SK-N-SH (cell line): ENCODE measurements around the gene KCTD5. TPM values are rescaled to one million over a fixed set of nuclear protein-coding genes. Genes with fewer than 3 reads are reported as not detected.
"Not testable (repeated sequence)": the region's sequence is repeated elsewhere in the genome, so short reads cannot be mapped to it uniquely, and the experiment has no call there.

Experiments used
- CTCF ChIA-PET: fragments of 300-600, 350-600 bp; formaldehyde crosslinking; extraction: SDS; loops from one replicate; lab custom pipeline; 2021; lab: Yijun Ruan, JAX
- POLR2A ChIA-PET: fragments of 350-600 bp; sonication (Branson Sonifier 250); formaldehyde crosslinking; extraction: SDS; loops from one replicate; lab custom pipeline; 2020; ENCODE audit warnings: antibody characterized with exemption, inconsistent platforms; lab: Yijun Ruan, JAX
- DNase-seq: peaks from one replicate; pipeline ENCODE4 v3.0.0; 2012
- H2AFZ ChIP-seq: fragments of 200-600 bp; sonication (generic); 2 replicates; pipeline ENCODE4 v1.8.1; 2016; ENCODE audit warnings: antibody characterized with exemption, mild to moderate bottlenecking, low read depth
- H3F3A ChIP-seq: fragments of 200-600 bp; sonication (generic); replicated peaks from 2 replicates; pipeline ENCODE3; 2016; ENCODE audit warnings: antibody characterized with exemption, mild to moderate bottlenecking; ENCODE audit not compliant: insufficient read depth
- H3K27ac ChIP-seq, 2 experiments: fragments of 200-500 bp in 1 of 2; fragments of 200-600 bp in 1 of 2; sonication (Bioruptor generic) in 1 of 2; sonication (generic), shearing (Covaris generic) in 1 of 2; 2 replicates each; pipeline versions ENCODE4 v1.5.1 to v1.6.1; 2014 to 2016; ENCODE audit warnings: low read depth in 2 of 2, inconsistent platforms in 1 of 2, low read length in 1 of 2, mild to moderate bottlenecking in 1 of 2, mixed read lengths in 1 of 2
- H3K27me3 ChIP-seq: fragments of 200-600 bp; sonication (generic), shearing (Covaris generic); 2 replicates; pipeline ENCODE4 v1.6.1; 2016; ENCODE audit warnings: mixed run types; ENCODE audit not compliant: insufficient read depth
- H3K36me3 ChIP-seq, 2 experiments: fragments of 200-500 bp in 1 of 2; fragments of 200-600 bp in 1 of 2; sonication (Bioruptor generic) in 1 of 2; sonication (generic) in 1 of 2; replicated peaks in 1 of 2; 2 replicates each; pipeline versions ENCODE3 to v1.5.1; 2014 to 2016; ENCODE audit warnings: low read length in 1 of 2, mild to moderate bottlenecking in 1 of 2; ENCODE audit not compliant: insufficient read depth in 2 of 2, control insufficient read depth in 1 of 2
- H3K4me1 ChIP-seq, 2 experiments: fragments of 200-500 bp in 1 of 2; fragments of 200-600 bp in 1 of 2; sonication (Bioruptor generic) in 1 of 2; sonication (generic), shearing (Covaris generic) in 1 of 2; 2 replicates each; pipeline versions ENCODE4 v1.5.1 to v1.6.1; 2014 to 2016; ENCODE audit warnings: low read depth in 1 of 2, low read length in 1 of 2, mixed run types in 1 of 2; ENCODE audit not compliant: insufficient read depth in 2 of 2, control insufficient read depth in 1 of 2
- H3K4me2 ChIP-seq: fragments of 200-600 bp; sonication (generic), shearing (Covaris generic); 2 replicates; pipeline ENCODE4 v1.6.1; 2017; ENCODE audit warnings: mixed run types
- H3K4me3 ChIP-seq, 2 experiments: fragments of 200-500 bp in 1 of 2; fragments of 200-600 bp in 1 of 2; sonication (Bioruptor generic) in 1 of 2; sonication (generic), shearing (Covaris generic) in 1 of 2; 2 replicates each; pipeline versions ENCODE4 v1.5.1 to v1.8.1; 2014 to 2016; ENCODE audit warnings: low read depth in 2 of 2, inconsistent platforms in 1 of 2, low read length in 1 of 2, mild to moderate bottlenecking in 1 of 2, mixed read lengths in 1 of 2, moderate library complexity in 1 of 2
- H3K79me2 ChIP-seq: fragments of 200-600 bp; sonication (generic); 2 replicates; pipeline ENCODE4 v1.8.1; 2017; ENCODE audit warnings: mild to moderate bottlenecking; ENCODE audit not compliant: insufficient read depth
- H3K9ac ChIP-seq: fragments of 200-600 bp; sonication (generic); 2 replicates; pipeline ENCODE4 v1.6.1; 2017; ENCODE audit warnings: mixed run types
- H3K9me2 ChIP-seq: fragments of 200-600 bp; sonication (generic); 2 replicates; pipeline ENCODE4 v1.6.1; 2017; ENCODE audit warnings: mixed run types
- H3K9me3 ChIP-seq: fragments of 200-600 bp; sonication (generic); 2 replicates; pipeline ENCODE4 v1.6.1; 2017; ENCODE audit warnings: mixed run types, mild to moderate bottlenecking, moderate library complexity
- H4K20me1 ChIP-seq: fragments of 200-600 bp; sonication (generic); 2 replicates; pipeline ENCODE4 v1.6.1; 2017; ENCODE audit warnings: mild to moderate bottlenecking, mixed run types; ENCODE audit not compliant: insufficient read depth
- ELF1 ChIP-seq: IDR thresholded peaks from 2 replicates; pipeline ENCODE4 v1.4.0; 2012
- EP300 ChIP-seq, 2 experiments: IDR thresholded peaks; 2 replicates each; pipeline versions ENCODE4 v1.4.0 to v1.6.1; 2012; ENCODE audit warnings: borderline replicate concordance in 1 of 2, low read depth in 1 of 2, low read length in 1 of 2
- EZH2phosphoT487 ChIP-seq: fragments of 200-600 bp; sonication (generic); IDR thresholded peaks from 2 replicates; pipeline ENCODE4 v1.6.1; 2017; ENCODE audit warnings: low read depth, mixed run types, mild to moderate bottlenecking, antibody characterized with exemption, moderate library complexity, borderline replicate concordance
- FOSL2 ChIP-seq: IDR thresholded peaks from 2 replicates; pipeline ENCODE4 v1.4.0; 2012; ENCODE audit warnings: low read depth, mild to moderate bottlenecking, moderate library complexity, borderline replicate concordance
- FOXM1 ChIP-seq: IDR thresholded peaks from 2 replicates; pipeline ENCODE4 v1.4.0; 2012; ENCODE audit warnings: low read depth, mild to moderate bottlenecking
- MEF2A ChIP-seq: IDR thresholded peaks from 2 replicates; pipeline ENCODE4 v1.4.0; 2012; ENCODE audit warnings: low read depth, borderline replicate concordance
- MXI1 ChIP-seq: IDR thresholded peaks from 2 replicates; pipeline ENCODE4 v1.6.1; 2012; ENCODE audit warnings: mild to moderate bottlenecking, low read depth, low read length, improper control_type of control experiment
- NFIC ChIP-seq: IDR thresholded peaks from 2 replicates; pipeline ENCODE4 v1.4.0; 2012; ENCODE audit warnings: borderline replicate concordance
- NRF1 ChIP-seq: IDR thresholded peaks from 2 replicates; pipeline ENCODE4 v1.6.1; 2012; ENCODE audit warnings: low read depth, mild to moderate bottlenecking, low read length
- POLR2AphosphoS5 ChIP-seq: IDR thresholded peaks from 2 replicates; pipeline ENCODE4 v1.6.1; 2012; ENCODE audit warnings: low read depth, low read length
- RXRA ChIP-seq: IDR thresholded peaks from 2 replicates; pipeline ENCODE4 v1.4.0; 2012; ENCODE audit warnings: low read depth, mild to moderate bottlenecking, borderline replicate concordance
- SIN3A ChIP-seq: IDR thresholded peaks from 2 replicates; pipeline ENCODE4 v1.6.1; 2012; ENCODE audit warnings: low read depth, mild to moderate bottlenecking, low read length, moderate library complexity, borderline replicate concordance
- TCF12 ChIP-seq: IDR thresholded peaks from 2 replicates; pipeline ENCODE4 v1.4.0; 2012
- WGBS: methylation state at CpG from one replicate; pipeline ENCODE4 v1.1.6; 2017; ENCODE audit warnings: low lambda C conversion rate; 5-methylcytosine and 5-hydroxymethylcytosine counted together
- polyA plus RNA-seq, 3 experiments: library from polyadenylated mRNA; depleted of rRNA; stranded (reverse); fragments of >200 nt; gene quantifications; 2 replicates each; pipeline ENCODE4 v1.2.3, GENCODE V29; 2012
- TF ChIP-seq, protein P1 (sequence below): fragments of 200-600 bp; sonication (generic); IDR thresholded peaks from 2 replicates; pipeline ENCODE4 v1.6.1; 2017; ENCODE audit warnings: antibody characterized with exemption, mild to moderate bottlenecking, moderate library complexity
- TF ChIP-seq, protein P2 (sequence below): IDR thresholded peaks from 2 replicates; pipeline ENCODE4 v1.6.1; 2012; ENCODE audit warnings: mild to moderate bottlenecking, low read depth, low read length, moderate library complexity
- TF ChIP-seq, protein P3 (sequence below): fragments of 150-350 bp; IDR thresholded peaks from 2 replicates; pipeline ENCODE4 v1.6.1; 2017; ENCODE audit warnings: antibody characterized with exemption, low read length, low read depth, borderline replicate concordance

KCTD5 gene
- polyA plus RNA-seq, 1 of the 3 experiments (the other 2 are of a cell fraction) = 53.4 TPM

DNA sequence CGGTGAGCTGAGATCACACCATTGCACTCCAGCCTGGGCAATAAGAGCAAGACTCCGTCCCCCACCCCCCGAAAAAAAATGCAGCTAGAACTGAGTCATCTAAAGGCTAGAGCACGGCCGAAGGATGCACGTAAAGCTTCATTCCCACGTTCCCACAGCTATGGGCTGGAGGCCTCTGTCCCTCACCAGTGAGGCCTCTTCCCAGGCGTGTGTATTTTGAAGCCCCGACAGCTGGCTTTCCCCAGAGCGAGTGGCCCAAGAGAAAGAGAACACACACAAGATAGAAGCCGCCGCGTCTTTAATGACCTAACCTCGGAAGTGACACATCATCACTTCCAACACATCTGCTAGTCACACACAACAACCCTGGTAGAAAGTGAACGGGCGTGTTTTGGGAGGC lies 6.6 kb upstream of the KCTD5 start:
- no peak overlapping the region for H3K4me2 ChIP-seq
- WGBS = 89% methylated on average over 16 of the region's 16 CpGs
- H3K27me3 ChIP-seq = no peaks in the 10 kb centered on the region
- H3K4me3 ChIP-seq = no peak overlapping the region
- H3K36me3 ChIP-seq = peaks cover 0 to under 1% of the 10 kb centered on the region in 2 experiments
- H3K9ac ChIP-seq = no peak overlapping the region
- CTCF ChIA-PET = no interaction called here
- POLR2A ChIA-PET = no interaction called here
- H4K20me1 ChIP-seq = peaks cover 7% of the 10 kb centered on the region; the same call in 1 of the 2 replicates
- no peaks in the 10 kb centered on the region for H3K9me3 ChIP-seq
- H3K79me2 ChIP-seq = peaks cover 22% of the 10 kb centered on the region
- DNase-seq = no peak
- no peak for TF ChIP-seq TCF12
- no peak for TF ChIP-seq FOSL2
- TF ChIP-seq NFIC = no peak
- no peak for TF ChIP-seq ELF1
- TF ChIP-seq EP300 (IDR thresholded peaks at IDR 0.05; ENCODE audit: borderline replicate concordance in 1 of 2, low read depth in 1 of 2, low read length in 1 of 2) = no peak
- TF ChIP-seq SIN3A = no peak
- no peak for TF ChIP-seq MXI1
- TF ChIP-seq, protein P1, sequence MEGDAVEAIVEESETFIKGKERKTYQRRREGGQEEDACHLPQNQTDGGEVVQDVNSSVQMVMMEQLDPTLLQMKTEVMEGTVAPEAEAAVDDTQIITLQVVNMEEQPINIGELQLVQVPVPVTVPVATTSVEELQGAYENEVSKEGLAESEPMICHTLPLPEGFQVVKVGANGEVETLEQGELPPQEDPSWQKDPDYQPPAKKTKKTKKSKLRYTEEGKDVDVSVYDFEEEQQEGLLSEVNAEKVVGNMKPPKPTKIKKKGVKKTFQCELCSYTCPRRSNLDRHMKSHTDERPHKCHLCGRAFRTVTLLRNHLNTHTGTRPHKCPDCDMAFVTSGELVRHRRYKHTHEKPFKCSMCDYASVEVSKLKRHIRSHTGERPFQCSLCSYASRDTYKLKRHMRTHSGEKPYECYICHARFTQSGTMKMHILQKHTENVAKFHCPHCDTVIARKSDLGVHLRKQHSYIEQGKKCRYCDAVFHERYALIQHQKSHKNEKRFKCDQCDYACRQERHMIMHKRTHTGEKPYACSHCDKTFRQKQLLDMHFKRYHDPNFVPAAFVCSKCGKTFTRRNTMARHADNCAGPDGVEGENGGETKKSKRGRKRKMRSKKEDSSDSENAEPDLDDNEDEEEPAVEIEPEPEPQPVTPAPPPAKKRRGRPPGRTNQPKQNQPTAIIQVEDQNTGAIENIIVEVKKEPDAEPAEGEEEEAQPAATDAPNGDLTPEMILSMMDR = no peak
- TF ChIP-seq POLR2AphosphoS5 = no peak
- TF ChIP-seq EZH2phosphoT487 = no peak
- TF ChIP-seq, protein P2, sequence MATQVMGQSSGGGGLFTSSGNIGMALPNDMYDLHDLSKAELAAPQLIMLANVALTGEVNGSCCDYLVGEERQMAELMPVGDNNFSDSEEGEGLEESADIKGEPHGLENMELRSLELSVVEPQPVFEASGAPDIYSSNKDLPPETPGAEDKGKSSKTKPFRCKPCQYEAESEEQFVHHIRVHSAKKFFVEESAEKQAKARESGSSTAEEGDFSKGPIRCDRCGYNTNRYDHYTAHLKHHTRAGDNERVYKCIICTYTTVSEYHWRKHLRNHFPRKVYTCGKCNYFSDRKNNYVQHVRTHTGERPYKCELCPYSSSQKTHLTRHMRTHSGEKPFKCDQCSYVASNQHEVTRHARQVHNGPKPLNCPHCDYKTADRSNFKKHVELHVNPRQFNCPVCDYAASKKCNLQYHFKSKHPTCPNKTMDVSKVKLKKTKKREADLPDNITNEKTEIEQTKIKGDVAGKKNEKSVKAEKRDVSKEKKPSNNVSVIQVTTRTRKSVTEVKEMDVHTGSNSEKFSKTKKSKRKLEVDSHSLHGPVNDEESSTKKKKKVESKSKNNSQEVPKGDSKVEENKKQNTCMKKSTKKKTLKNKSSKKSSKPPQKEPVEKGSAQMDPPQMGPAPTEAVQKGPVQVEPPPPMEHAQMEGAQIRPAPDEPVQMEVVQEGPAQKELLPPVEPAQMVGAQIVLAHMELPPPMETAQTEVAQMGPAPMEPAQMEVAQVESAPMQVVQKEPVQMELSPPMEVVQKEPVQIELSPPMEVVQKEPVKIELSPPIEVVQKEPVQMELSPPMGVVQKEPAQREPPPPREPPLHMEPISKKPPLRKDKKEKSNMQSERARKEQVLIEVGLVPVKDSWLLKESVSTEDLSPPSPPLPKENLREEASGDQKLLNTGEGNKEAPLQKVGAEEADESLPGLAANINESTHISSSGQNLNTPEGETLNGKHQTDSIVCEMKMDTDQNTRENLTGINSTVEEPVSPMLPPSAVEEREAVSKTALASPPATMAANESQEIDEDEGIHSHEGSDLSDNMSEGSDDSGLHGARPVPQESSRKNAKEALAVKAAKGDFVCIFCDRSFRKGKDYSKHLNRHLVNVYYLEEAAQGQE = no peak
- no peak for TF ChIP-seq MEF2A
- TF ChIP-seq NRF1 = no peak
- TF ChIP-seq, protein P3, sequence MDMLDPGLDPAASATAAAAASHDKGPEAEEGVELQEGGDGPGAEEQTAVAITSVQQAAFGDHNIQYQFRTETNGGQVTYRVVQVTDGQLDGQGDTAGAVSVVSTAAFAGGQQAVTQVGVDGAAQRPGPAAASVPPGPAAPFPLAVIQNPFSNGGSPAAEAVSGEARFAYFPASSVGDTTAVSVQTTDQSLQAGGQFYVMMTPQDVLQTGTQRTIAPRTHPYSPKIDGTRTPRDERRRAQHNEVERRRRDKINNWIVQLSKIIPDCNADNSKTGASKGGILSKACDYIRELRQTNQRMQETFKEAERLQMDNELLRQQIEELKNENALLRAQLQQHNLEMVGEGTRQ = no peak
- no peak for TF ChIP-seq FOXM1
- no peak for TF ChIP-seq RXRA
- H2AFZ ChIP-seq = no peak overlapping the region
- peaks cover 12% of the 10 kb centered on the region for H3F3A ChIP-seq
- H3K27ac ChIP-seq = no peak overlapping the region
- H3K9me2 ChIP-seq = no peaks in the 10 kb centered on the region
- H3K4me1 ChIP-seq = peaks cover 7 to 8% of the 10 kb centered on the region in 2 experiments; a peak in 2 of 4 replicates

DNA sequence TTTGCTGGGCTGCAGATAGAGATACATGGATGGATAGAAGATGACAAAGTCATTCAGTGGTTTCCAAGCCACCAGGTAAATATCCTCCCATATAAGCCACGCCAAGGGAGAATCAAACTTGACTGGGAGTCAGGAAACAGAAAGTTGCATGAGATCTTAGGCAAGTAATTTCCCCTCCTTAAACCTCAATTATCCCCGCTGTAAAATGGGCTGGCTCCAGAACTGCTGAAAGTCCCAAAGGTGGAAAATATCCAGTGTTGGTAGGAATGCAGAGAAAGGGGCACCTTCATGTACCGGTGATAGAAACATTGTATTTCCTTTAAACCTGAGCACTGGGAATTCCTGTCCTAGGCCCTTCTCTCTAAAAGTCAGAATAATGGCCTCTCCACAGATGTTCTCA lies 5.4 kb upstream of the KCTD5 start:
- H3K27ac ChIP-seq, H3K4me1 ChIP-seq, H3K27me3 ChIP-seq, H3K4me2 ChIP-seq, H3K9me3 ChIP-seq, H3K36me3 ChIP-seq, CTCF ChIA-PET, H3K4me3 ChIP-seq, H4K20me1 ChIP-seq, H3K9ac ChIP-seq, H3K9me2 ChIP-seq, DNase-seq, H2AFZ ChIP-seq: not testable (repeated sequence)
- Histone ChIP-seq H3K79me2 (peaks cover 24% of the 10 kb centered on the region), H3F3A (peaks cover 13% of the 10 kb centered on the region)
- WGBS = 96% methylated on average over 3 of the region's 3 CpGs
- POLR2A ChIA-PET = interaction anchor here (0.6 kb wide), 1 partner anchor 849 kb away, joined by 6 read pairs; no protein-coding TSS in a partner anchor

DNA sequence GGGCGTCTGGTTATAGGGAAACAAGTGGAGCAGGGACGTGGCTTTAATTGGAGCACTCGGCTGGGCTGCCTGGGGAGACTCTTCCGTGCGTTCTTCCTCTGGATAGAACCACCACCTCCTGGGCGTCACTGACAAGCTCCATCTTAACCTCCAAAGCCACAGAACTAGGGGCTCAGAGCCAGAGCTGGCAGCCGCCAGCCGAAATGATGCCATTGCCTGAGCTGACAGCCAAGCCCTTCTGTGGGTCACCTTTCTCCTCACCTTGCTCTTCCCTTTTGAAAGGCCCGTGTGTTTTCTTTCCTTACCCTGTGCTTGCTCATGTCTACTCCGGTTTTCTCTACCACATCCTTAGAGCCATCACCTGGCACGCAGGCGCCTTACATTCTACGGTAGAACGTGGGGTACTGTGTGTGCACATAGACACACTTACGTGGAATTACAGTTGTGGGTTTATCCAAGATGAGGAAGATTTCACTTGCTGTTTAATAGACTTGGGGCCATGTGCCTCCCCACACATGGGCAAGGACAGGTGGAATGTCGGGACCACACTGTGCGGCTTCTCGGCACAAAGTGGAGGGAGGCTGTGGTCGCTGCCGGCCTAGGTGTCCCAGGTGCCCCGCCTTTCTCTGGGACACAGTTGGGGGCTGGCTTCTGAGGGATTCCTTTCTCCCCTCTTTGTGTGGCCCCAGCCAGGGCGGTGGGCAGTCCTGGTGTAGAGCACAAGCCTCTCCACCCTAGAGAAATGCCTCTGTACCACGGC lies 3.9 kb upstream of the KCTD5 start:
- H3K9me2 ChIP-seq, H3K36me3 ChIP-seq, H3K4me1 ChIP-seq, DNase-seq, H3K9ac ChIP-seq, H2AFZ ChIP-seq, H3K27me3 ChIP-seq, H3K4me3 ChIP-seq, H4K20me1 ChIP-seq, H3K27ac ChIP-seq, POLR2A ChIA-PET, CTCF ChIA-PET, H3K4me2 ChIP-seq, H3K9me3 ChIP-seq: not testable (repeated sequence)
- Histone ChIP-seq H3K79me2 (peaks cover 29% of the 10 kb centered on the region), H3F3A (peaks cover 19% of the 10 kb centered on the region)
- no CpG with 5 or more reads among the region's 23 CpGs for WGBS
